GM21619 (cell line): ENCODE results near the gene HMG20A.

Experiments
- ATAC-seq: cut with Tn5 transposase; IDR thresholded peaks from one replicate; pipeline ENCODE4 v1.9.1; 2021; ENCODE audit not compliant: unreplicated experiment

The HMG20A gene

DNA sequence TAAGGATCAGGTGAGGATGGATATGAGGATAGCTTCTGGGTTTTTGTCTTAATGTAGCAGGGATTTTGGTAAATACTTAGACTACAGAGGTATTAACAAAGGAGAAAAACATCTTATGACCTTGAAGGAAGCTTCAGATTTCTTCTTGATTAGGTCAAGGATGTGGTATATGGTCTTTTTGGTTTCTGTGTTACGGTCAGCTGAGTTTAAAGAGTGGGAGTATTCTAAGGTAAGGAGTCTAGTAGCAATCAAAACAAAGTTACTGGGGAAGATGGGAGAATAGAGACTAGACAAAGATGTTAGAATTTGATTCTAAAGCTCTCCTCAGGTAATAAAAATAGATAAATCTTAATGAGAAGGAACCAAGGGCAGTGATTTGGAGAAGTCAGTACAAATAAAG is 6.2 kb downstream of the HMG20A start:
- no peak for ATAC-seq

DNA sequence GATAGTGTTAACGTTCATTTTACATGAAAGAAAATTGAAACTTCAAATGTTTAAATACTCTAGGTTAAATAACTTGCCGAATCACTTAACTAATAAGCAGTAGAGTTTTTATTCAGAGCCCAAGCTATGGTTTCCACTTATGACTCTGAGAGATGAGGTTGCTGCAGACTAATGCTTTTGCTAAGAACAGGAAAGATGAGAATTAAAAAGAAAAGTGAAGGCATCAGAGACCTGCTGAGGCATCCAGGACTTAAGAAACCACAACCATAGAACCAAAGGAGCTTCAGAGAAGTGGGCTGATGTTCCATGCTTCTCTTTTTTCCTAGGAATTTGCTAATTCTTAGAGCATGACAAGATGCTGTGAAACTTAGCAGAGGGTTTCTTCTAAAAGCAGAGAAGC is 9.5 kb downstream of the HMG20A start:
- ATAC-seq, result no peak

DNA sequence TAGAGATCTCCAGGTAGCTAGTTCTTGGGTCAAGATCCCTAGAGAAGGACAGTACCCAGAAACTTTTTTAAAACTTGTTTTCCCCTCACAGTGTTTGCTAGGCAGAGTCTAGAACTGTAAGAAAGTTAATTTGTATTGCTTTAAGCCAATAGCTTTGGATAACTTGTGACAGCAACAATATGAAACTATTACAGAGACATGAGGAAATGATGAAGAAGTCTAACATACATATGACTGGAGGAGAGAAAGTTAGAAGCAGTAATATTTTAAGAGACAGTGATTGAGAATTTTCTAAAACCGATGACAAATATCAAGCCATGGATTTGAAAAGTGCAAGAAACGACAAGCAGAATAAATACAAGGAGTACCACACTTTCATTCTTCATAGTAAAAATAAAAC is 10.0 kb downstream of the HMG20A start:
- no peak for ATAC-seq

DNA sequence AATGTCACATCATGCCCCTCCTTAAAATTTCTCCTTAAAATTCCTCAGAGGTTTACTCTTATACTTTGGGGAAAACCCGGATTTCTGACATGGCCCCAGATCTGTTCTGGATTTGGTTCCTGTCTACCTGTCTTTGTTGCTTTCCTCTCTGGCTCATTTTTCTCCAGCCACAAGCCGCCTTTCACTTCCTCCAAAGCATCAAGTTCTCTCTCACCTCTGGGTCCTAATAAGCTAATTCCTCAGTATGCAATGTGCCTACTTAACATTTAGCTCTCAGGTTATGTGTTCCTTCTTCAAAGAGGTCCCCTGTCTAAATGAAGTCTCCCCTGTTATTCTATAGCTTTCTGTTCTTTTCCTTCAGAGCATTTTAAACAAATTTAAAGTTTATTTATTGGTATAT is 16.1 kb downstream of the HMG20A start:
- no peak for ATAC-seq

DNA sequence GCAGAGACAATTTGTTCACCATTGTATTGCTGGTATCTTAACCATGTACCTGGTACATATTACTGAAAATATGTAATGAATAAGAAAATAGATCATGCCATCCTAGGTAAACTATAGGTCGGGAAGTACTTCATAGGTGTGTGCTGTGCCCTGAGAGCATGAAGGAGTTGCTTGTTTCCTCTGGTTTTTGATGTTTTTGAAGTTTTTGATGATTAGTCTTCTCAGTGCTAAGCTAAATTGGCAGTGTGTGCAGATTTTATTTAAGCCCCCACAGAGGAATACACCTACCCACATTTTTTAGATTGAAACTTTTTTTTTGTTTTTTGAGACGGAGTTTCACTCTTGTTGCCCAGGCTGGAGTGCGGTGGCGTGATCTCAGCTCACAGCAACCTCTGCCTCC is 16.6 kb downstream of the HMG20A start:
- ATAC-seq, result no peak

DNA sequence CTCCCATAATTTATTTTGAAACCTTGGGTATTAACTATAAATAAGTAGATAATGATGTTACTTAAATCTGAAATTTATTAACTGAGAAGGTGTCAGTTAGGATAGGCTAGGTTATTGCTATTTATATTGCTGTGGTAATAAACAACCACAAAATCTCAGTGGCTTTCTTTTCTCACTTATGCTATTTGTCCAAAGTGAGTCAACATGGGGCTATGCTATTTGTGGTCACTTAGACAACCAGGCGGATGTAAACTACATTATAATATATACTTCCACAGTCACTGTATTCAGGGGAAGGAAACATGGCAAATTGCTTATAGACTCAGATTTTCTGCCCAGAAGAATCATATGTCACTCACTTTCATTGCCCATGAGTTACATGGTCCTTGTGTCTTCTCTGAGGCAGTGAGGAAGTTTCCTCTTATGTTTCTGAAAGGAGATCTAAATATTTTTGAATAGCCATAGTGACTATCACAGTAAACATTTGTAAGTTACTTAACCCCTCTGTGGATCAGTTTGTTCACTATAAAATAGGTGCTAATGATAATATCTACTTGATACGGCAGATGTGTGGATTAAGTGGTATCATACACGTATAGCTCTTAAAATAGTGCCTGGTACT is 19.8 kb downstream of the HMG20A start:
- peak; percentile 97 for ATAC-seq

DNA sequence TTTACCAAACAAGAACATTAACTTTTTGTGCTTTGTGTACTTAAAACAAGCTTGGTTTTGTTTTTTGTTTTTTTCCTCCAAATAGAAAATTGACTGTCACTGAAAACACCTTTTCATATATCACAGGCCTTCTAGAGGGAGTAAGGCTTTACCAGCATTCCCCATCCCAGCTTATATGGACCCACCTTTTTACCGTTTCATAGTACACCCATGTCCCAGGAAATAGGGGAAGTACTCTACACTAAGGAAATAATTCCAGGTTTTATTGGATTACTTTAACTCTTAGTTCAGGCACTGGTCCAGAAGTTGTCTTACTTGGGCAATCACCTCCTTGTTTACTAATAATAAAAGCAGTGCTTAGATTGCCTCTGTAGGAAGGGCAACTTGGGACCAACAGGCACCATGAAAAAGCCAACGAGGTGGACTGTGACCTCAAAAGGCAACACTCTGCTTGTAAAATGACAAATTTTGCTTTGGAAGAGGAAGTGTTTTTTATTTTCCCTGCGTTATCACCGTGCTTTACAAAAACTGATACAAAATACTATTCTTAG is 26.2 kb downstream of the HMG20A start:
- ATAC-seq, result no peak

DNA sequence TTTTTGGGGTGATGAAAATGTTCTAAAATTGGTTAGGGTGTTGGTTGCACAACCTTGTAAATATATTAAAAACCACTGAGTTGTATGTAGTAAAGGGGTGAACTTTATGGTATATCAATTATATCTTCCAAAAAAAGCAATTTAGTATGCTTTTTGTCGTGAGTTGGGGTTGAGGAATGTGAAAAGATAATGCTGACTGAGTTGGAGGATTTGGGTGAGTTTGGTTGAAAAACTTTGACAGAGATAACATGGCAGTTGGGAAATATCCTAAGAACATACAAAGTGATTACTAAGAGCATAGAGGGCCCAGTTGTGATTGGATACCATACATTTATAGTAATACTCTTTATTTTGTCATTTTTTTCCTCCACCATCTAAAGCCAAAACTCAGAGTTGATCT is 33.6 kb downstream of the HMG20A start:
- no peak for ATAC-seq

DNA sequence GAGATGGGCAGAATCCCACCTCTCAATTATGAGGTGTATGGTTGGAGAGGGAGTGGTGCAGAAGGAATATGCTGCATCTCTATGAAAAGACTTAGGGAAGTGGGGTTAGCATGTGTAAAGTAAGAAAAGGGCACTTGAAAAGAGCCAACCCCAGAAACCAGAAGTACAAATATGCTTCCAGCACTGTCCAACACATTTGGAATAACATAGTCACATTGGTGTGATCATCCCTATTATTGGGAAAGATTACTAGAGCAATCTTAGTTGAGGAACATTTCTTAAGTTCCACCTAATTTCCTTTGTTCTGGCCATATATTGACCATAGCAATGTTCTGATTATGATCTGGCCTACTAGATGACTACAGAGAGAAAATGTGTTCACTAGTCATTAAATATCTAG is 34.3 kb downstream of the HMG20A start:
- ATAC-seq, result no peak

DNA sequence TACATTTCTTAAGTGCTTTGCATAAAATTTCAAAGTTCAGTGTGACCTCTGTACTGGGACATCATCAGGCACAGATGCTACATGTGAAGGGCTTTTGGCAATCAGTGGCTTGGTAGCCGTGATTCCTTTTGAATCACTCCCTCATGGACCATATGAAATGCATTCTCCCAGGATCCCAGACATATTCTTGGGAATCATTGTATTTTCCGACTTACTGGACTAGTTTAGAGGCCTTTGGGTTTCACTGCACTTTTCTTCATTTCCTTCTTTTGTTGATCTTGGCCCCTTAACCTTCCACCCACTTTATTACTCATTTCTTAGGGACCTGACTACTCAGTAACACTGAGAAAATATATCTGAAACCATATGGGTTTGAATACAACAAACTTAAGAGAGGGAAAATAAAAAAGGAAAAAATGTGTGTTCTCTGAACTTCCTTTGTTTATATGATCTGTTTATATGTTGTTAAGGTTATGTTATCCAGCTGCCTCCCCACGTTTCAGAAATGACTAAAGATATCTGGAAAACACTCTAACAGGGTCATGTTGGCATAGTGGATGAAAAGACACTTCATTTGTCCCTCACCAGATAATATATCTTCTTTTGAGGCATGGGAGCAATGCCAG is 35.1 kb downstream of the HMG20A start:
- no peak for ATAC-seq

DNA sequence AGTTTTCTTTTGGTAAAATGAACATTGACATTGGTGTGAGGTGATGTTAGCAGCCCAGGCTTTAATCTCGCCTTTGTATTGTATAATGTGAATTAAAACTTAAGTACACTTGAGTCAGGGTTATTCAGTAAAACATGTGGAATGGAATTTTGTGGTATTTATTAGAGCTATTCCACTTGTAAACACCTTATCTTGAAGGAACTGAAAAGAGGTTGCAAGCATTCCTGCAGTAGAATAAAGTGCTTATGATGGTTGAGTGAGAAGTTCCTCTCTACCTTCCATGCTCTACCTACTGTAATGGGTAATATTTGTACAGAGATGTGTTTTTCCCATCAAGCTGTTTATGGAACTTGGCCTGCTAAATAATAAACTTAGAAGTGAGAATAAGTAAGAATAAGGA is 36.1 kb downstream of the HMG20A start:
- ATAC-seq, result no peak

DNA sequence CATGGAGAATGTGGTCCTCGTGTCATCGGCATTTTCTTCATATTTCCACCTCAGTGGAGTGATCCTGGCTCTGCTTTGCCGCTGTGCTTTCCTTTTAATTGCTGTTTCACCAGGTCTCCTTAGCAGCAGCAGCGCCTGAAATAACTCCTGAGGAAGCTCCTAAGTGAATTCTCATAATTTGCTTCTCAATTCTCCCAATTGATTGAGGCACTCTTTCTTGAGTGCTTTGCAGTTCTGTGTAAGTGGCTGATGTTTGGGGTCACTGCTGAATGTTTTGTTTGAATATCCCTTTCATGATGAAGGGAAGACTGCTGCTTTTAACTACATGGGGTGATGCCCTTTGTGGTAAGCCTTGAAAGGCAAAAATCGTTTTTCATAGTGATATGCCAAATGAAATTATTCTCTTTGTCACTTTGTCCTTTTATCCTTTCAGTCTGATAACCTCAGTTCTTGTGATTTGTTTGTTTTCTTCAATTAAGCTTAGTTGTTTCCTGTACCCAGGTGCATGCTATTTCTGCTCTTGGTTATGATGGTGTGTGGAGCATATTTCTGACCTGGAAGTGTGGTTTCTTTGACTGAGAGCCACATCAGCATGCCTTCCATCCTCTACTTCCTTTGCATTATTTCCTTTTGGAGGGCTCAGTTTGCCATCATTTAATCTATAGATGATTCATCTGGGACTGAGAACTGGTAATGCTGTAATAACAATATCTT is 36.7 kb downstream of the HMG20A start:
- no peak for ATAC-seq

DNA sequence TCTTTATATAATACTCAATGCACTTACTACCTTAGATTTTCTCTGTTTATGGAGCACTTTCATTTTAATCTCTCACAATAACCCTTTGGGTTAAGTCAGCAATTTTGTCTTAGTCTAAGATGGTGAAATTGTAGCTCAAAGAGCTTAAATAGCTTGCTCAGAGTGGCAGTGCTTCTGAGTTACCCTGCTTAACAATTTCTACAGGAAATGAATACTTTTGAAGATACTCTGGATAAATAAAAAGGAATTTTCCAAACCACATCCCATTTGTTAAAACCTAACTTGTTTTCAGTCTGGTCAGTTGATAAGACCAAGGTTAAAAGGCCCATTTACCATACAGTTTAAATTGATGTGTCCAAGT is 37.2 kb downstream of the HMG20A start:
- ATAC-seq, result no peak

DNA sequence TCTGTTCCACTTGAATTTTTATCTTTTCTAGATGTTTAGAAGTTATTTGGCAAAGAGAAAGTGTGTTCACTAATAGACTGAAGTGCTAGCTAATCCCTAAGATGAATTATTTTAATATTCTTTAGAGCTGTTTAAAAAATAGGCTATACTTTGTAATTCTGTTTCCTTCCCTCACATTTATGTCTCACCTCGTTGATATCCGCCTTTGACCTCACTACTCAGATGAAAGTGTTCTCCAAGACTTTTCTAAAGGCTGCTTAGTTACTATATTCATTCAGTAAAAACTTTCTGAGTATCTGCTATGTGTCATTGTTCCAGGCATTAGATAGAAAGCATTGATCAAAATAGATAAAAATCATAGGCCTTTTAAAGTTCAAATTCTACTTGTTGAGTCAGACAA is 38.3 kb downstream of the HMG20A start:
- no peak for ATAC-seq

DNA sequence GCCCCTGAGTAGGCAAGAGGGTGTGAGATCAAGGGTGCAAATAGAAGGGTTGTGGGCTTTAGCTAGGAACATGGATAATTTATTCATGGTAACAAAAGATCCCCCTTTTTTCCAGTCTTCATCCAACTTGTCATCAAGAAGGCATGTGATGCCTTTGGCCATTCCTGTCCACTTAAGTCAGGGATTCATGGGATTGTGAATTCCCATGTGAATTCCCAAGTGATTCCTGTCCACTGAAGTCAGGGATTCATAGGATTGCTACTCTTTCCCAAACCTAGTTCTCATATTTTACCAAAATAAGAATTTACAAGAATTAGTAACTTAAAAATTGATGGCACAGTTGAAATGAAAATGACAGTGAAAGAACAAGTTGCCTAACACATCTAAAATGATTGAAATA is 40.8 kb downstream of the HMG20A start:
- no peak for ATAC-seq

DNA sequence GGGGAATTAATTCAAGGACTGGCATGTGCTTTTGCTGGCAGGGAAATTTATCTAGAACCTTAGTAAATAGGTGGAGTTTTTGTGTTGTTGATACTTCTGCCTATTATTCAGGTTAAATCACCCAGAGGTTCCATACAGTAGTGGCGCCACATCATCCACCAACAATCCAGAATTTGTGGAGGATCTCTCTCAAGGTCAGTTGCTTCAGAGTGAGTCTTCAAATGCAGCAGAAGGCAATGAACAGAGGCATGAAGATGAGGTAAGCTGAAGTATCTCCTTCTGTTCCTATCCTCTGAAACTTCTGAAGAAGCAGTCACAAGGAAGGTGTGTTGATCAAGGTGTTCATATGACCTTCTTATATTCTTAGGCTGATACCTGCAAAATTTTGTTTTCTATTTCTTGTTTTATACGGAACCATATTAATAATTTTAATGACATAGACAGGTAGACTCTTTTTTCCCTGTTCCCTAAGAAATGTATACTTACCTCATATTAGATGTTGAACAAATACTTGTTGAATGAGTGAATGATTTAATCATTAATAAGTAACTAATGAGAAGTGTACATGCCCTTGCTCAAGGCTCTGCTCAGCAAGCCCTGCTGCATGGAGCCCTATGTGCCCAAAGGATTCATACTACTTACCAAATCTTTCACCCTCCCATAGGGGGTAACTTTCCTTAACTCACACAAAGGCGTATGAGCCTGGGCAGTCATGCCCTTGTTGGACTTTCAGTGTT is 43.6 kb downstream of the HMG20A start:
- no peak for ATAC-seq

DNA sequence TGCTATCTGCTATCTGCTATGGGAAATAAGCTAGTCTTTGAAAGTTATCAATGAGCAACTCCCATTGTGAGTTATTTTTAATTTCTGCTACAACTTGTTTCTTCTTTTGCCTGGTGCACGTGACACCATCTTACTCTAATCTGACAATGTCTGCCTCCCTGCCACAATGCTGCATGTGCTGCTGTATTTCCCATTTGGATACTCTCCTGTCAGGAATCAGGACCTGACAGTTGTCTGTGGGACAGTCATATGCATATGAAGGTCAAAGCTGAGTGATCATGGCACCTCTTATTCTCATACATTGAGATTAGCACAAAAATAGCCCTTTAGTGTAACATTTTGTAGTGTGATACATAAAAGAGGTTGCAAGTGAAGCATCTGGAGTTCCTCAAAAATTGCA is 45.8 kb downstream of the HMG20A start:
- no peak for ATAC-seq

DNA sequence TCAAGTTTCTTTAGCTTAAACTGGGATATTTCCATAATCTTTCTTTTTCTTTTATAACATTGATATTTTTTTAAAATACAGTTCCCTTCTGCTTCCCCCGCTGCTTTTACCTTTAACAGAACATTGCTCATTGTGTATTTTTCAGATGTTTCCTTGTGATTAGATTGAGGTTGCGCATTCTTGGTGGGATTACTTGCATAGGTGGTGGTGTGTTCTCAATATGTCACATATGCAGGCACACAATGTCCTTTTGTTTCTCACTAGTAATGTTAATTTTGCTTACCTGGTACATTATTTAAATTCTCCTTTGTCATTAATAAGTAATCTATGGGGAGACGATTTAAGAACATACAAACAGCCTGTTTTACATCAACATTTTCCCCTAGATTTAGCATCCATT is 48.2 kb downstream of the HMG20A start:
- ATAC-seq, result no peak

DNA sequence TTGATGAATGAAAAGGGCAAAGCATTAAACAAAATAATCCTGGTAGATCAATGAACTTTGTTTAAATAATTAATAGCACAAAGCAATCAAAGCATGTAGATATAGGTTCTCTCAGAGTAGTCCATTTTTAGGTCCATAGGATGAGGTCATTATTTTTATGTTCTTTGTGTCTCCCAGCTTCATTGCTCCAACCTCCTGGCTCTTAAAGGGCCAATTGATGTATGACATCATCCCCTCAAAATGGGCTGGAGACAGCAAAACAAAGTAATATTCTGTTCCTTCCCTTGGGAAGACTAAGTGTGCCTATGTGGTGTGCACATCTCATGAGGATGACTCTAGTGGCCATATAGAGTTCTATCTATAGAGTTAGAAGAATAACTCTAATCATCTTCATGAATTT is 49.5 kb downstream of the HMG20A start:
- no peak for ATAC-seq

DNA sequence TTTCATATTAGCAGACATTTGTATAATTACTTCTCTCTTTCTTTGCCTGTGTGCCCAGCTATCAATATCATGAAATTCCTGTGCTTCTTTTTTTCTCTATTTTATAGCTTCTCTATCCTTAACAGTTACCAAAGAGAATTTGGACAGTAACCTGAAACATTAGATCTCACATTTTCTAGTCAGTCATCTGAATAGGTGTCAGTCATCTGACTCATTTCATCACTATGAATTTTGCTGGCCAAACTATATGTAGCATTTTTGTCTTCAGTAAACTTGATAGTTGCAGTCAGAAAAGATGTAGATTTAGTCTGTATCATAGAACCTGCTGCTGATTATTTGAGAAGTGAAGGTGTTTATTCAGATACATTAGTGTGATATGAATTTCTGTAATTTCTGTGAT is 52.6 kb downstream of the HMG20A start:
- no peak for ATAC-seq

DNA sequence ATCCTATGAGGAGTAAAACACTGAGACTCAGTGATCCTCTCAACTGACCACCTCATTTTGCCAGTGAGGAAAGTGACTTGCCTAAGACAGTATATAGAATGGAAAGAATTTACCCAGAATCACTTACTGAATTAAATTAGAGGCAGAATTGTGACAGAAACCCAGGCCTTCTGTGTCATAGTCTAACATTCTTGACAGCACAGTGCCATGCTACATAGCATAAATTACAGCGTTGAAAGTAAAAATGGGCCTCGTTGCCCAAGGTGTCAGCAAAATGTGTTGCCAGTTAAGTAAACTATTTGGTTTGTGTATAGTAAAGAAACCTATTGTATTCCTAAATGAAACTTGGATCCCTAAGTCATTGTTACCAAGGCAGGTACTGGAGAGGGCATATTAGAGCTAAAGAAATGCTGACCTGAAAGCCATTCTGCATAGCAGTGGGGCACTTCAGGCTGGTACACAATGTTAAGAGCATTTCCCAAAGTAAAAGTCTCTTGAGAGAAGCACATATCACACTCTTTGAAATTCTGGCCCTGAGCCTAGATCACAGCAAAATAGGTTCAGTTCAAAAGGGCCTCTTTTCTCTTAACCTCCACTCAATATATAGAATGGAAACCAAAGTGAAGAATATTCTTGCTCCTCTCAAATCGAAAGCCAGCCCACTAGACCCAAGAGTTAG is 53.8 kb downstream of the HMG20A start:
- no peak for ATAC-seq
